Measurements from ENCODE around the gene RAPGEFL1.
"Not testable (repeated sequence)": the region's sequence is repeated elsewhere in the genome, so short reads cannot be mapped to it uniquely, and the experiment has no call there.

Gene RAPGEFL1

DNA sequence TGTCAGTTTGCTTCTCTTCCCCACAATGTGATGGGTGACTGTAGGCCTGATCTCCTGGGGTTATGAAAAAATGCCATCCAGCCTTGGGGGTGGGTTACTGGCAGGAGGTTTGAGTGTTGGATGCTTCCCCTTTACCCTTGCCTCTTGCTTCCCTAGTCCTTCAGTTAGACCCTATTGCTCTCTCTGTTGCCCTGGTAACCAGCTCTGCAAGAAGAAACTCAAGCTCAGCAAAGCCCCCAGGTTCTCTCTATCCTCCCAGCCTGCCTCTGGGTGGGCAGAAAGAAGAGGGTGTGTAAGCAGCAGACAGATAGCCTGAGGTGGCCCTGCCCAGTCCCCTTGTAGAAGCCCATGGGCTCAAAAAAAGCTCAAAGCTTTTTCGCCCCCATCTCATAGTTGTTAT lies 2.8 kb upstream of the RAPGEFL1 start:
- no peak for DNase-seq

DNA sequence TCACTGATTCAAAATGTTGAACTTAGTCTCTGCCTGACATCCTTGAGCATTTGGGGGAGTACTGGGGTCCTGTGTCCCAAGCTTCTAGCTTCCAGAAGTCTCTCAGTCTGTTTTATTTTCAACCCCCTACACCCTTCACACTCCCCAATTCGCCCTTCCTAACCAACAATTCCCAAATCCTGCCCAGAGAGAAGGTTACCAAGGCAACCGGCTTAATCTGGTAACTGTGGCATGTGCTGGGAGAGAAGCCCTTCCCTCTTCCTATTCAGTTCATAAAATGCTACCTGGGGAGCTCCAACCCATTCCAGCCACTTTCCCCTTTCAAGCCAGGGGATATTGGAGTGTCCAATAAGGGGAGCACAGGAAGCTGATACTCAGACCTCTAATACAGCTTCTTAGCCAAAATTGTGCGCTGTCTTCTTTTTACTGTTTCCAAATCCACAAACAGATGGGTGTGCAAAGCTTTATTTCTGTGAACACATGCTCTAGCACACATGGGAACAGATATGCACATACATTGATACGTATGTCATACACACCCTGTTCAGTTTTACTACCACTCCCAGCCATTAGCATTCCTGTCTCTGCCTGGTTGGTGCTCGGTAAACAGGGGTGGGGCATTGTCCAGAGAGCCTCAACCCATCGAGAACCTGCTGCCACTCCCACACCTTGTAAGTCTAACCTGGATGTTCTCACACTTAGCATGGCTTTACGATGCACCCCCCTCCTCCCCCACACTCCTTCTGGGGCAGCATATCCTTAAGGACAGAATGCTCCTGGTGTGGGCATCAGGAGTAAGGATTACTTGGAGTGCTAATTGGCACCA lies 1.1 kb upstream of the RAPGEFL1 start:
- no peak for DNase-seq

DNA sequence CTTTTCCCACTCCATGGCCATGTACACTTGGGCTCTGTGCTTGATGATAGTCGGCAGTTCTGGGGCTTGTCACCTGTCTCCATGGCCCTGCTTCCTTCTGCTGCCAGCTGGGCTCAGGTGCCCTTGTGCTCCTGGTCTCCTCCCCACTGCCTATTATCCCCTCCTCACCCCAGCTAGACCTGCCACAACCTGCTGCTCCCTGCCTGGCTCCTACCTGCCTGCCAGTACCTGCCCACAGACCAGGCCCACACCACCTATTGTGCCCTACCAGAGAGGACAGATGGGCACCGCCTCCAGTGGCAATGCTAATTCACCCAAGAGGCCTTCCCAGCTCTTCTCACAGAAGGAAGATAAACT lies 538 bp upstream of the RAPGEFL1 start:
- DNase-seq, result no peak

DNA sequence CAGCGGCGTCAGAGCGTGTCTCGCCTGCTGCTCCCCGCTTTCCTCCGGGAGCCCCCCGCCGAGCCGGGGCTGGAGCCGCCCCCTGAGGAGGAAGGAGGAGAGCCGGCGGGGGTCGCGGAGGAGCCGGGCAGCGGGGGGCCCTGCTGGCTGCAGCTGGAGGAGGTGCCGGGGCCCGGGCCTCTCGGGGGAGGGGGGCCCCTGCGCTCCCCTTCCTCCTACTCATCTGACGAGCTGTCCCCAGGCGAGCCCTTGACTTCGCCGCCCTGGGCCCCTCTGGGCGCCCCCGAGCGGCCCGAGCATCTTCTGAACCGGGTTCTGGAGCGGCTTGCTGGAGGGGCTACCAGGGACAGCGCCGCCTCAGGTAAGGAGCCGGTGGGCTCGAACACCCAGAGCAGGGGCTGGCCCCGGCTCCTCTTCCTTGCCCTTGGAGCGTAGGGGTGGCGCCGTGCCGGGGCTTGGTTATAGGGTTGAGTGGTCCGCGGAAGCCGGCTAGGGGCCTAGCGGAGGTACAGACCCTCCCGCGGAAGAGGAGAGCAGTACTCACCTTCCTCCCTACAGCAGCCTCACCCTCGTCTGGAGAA lies 841 bp downstream of the RAPGEFL1 start:
- no peak for DNase-seq

DNA sequence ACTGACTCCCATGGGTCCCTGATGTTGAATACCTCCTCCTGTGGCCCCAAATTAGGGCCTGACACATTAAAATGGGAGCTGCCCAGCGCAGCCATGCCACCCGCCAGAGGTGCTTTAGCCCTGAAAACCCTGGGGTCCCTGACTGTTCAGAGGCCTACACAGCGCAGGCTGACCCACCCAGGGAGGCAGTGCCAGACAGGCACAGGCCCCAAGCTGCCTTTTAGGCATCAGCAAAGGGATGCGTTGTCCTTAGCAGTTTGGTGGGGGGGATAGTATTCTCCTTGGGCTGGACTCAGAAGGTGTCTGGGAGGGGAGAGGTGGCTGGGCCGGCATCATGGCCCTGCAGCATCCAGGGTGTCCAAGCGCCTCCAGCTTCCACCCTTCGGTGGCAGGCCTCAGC lies 1.4 kb downstream of the RAPGEFL1 start:
- no peak for DNase-seq

DNA sequence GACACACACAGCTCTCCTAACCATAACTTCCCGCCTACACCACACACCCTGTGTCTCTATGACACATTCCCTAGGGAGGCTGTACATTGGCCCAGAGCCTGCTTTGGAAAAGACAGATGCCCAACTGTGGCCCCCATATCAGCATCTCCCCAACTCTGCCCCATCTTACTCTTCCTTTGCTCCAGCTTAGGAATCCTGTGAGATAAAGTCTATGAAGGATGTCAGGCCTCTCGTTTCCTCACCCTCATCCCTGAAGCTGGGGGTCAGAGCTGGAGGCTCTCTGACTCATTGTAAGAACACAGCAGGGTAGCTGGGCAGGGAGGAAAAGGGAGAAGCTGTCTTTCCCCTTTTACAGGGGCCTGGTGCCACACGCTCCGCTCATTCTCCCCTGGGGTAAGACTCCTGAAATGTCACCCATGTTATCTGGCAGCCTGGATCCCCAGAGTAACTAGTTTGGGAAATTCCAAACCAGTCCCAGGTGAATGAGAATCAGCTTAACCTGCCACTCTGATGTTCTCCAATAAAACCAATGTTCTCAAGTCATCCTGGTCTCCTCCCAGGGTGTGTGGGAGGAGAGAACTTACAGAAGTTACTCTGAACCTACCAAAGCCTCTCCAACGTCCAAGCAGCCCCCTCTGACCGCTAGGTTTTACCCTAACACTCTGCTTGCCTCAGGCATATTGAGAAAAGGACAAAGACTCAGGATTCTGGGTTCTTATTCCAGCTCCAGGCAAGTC lies 2.8 kb downstream of the RAPGEFL1 start:
- no peak for DNase-seq

DNA sequence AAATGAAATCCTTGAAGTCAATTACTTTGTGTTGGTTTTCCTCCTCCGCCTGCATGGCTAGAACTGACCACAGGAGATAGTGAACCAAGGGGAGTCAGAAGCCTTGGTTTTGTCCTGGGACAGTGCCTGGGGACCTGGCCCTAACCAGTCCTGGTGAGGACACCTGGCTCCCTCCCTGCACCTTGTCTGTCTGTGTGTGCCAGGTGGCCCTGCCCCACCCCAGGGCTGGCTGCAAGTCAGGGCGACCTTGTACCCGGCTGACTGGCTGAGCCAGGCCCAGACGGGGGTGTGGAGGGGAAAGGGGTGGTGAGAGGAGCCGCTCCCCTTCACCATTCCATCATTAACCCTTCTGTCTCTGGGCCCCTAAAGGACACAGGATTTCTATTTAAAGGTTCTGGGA lies 3.4 kb downstream of the RAPGEFL1 start:
- no peak for DNase-seq

DNA sequence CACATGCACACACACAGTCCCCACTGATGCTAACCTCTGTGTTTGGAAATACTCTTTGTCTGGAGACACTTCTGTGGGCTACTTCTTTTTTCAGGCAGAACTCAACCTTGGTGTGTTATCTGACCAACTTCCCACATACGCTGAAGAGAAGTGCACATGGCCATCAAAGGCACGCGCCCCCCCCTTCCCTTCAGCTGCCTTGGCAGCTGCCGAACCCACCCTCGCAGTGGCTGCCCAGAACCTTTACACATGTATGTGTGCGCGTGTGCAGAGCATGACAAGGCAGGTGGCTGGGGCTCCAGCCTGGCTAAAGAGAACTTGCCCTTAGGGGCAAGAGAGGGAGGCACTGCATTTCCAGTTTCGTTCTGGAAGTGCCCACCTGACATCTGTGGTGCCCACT lies 3.9 kb downstream of the RAPGEFL1 start:
- no peak for DNase-seq

DNA sequence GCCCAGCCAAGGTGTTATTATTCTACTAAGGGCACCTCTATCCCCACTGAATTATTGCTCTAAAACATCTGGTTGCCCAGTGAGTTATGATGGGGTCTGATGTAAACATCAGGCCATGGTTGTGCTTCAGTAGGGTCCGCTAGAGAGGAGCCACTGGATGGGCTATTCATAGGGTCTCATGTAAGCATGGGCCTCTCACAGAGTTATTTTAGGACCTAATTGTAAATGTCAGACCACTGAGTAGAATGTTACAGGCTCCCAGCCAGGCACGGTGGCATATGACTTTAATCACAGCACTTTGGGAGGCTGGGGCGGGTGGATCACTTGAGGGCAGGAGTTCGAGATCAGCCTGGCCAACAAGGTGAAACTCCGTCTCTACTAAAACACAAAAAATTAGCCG lies 5.3 kb downstream of the RAPGEFL1 start:
- no peak for DNase-seq

DNA sequence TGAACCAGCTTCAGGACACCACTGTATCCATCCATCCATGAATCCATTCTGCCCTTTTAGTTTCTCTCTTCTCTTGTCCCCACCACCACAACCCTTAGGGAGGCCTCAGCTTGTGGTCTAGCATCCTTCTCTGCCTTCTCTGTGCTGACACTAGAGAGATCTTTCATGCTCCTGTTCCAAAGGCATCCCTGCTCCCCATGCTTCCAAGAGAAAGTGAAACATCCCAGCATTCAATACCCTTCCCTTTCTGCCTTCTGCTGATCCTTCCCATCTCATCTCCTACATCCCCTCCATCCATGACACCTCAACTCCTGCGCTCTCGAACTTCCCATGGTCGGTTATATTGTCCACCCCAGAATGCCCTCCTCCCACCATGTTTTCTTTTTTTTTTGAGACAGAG lies 10.0 kb downstream of the RAPGEFL1 start:
- DNase-seq, result no peak

DNA sequence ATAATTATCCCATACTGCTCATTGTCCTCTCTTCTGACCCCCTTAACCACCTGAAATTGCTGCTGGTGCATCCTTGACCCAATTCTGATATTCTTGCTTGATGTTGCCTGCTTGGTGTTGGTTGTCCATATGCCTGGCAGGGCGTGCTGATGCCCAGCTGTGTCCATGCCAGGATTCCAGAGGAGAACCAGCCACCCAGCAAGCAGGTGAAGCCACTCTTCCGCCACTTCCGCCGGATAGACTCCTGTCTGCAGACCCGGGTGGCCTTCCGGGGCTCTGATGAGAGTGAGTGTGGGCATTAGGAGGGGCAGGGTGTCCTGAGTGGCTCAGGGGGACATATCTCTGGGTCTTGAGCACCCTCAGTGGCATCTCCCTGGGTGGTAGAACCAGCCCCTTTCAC lies 11.4 kb downstream of the RAPGEFL1 start:
- no peak for DNase-seq

DNA sequence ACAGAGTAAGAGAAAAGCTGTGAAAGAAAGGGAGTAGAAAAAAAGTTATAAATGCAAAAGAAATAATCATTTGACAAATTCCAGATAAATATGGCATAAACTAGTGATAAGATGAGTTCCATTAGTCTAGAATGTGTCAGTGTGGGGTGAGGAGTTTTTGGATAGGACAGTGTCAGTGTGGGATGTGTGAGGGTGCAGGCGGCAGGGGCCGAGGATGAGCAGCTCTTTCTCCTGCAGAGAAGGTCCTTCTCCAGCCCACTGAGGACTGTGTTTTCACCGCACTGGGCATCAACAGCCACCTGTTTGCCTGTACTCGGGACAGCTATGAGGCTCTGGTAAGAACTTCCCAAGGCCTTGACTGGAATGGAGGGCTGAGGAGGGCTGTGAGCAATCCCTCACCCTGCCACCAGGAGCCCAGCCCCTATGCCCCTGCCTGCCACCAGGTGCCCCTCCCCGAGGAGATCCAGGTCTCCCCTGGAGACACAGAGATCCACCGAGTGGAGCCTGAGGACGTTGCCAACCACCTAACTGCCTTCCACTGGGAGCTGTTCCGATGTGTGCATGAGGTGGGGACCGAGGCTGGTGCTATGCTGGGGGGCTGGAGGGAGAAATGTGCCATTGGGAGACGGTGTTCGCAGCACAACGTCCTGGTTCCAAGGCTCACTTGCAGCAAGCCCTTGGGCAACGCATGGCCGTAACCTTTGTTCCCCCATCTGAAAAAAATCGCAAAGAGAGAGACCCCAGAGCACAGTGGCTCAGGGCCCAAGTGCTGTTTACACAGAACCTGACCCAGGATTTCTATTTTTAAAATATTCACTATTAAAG lies 13.1 kb downstream of the RAPGEFL1 start:
- peak in 1 of 2 donors; percentile 18 for DNase-seq

DNA sequence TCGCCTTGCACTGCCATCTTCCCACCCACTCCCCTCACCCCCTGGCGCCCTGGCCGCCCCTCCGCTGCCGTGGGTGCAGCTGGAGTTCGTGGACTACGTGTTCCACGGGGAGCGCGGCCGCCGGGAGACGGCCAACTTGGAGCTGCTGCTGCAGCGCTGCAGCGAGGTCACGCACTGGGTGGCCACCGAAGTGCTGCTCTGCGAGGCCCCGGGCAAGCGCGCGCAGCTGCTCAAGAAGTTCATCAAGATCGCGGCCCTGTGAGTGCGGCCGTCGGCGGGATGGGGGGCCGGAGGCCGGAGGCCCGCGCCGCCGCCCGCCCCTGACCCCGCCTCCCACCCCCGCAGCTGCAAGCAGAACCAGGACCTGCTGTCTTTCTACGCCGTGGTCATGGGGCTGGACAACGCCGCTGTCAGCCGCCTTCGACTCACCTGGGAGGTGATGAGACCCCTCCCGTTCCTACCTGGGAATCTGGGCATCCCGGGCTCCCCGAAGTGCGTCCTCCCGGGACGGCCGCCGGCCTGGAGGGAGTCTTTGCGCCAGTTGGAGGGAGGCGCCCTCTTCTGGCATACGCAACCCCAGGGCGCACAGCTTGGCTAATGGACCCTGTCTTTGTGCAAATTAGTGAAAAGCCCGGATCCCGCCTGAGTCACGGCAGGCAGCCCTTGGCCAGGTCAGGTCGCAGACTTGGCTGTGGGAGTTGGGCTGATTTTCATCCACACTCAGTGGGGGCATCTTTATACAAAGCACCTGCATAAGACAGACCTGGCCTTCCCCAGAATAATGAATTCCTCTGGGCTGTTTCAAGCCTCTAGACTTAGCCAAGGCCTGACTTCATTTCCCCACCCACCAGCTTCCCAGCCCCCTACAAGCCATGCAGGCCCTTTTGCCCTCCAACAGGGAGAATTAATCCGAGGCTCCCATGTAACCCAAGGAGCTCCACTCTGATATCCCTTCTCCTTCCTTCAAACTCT lies 14.3 kb downstream of the RAPGEFL1 start:
- DNase-seq, result peak; percentile 61 to 66

DNA sequence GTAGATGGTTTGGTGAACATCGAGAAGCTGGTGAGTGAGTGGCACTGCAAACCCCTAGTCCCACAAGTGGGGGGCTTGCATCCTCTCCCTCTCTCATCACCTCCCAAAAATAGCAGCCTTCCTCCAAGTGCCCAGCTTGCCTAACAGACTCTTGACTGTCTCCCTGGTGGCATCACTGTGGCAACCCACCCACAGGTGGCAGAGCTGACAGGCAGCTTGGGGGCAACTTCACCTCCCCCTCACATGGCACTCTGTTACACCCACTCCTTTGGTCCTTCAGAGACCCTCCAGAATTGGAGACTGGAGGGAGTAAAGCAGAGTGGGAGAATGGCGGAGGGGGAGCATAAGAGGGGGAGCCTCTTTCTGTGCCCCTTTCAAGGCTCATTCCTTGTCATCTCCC lies 15.7 kb downstream of the RAPGEFL1 start:
- no peak for DNase-seq

DNA sequence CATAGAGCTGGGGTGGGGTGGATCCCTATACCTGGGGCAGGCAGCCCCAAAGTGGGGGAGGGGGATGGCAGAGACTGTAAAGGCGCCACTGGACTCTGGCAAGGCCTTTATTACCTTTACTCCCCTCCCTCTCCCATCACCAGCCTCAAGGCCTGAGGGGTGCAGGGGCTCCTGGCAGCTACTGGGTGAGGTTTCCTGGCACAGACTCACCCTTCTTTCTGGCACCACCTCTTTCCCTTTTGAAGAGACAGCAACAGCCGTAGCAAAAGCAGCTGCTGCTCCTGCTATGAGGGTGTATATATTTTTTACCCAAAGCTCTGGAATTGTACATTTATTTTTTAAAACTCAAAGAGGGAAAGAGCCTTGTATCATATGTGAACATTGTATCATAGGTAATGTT lies 17.6 kb downstream of the RAPGEFL1 start:
- DNase-seq, result no peak

DNA sequence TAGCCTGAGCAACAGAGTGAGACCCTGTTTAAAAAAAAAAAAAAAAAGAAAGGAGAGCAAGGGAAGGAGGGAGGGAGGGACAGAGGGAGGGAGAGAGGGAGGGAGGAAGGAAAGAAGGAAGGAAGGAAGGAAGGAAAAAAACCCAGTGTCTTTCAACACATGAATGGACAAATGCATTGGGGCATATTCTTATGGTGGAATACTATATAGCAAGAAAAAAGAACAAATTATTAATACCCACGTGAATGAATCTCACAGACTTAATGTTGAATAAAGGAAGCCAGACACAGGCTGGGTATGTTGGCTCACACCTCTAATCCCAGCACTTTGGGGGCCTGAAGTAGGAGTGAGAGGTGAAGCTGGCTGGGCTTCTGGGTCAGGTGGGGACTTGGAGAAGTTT lies 20.3 kb downstream of the RAPGEFL1 start:
- no peak for DNase-seq

DNA sequence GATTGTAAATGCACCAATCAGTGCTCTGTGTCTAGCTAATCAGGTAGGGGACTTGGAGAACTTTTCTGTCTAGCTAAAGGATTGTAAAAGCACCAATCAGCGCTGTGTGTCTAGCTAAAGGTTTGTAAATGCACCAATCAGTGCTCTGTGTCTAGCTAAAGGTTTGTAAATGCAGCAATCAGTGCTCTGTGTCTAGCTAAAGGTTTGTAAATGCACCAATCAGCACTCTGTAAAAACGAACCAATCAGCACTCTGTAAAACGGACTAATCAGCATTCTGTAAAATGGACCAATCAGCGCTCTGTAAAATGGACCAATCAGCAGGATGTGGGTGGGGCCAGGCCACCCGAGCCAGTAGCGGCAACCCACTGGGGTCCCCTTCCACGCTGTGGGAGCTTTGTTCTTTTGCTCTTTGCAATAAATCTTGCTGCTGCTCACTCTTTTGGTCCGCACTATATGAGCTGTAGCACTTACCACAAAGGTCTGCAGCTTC lies 20.7 kb downstream of the RAPGEFL1 start:
- DNase-seq, result peak in 1 of 2 donors; percentile 41

DNA sequence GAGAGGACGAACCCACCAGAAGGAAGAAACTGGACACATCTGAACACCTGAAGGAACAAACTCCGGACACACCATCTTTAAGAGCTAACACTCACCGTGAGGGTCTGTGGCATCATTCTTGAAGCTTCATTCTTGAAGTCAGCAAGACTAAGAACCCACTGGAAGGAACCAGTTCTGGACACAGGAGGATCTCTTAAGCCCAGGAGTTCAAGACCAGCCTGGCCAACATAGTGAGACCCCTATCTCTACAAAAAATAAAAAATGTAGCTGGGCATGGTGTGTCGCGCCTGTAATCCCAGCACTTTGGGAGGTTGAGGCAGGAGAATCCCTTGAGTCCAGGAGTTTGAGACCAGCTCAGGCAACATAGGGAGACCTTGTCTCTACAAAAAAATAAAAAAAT lies 21.3 kb downstream of the RAPGEFL1 start:
- DNase-seq, result no peak

DNA sequence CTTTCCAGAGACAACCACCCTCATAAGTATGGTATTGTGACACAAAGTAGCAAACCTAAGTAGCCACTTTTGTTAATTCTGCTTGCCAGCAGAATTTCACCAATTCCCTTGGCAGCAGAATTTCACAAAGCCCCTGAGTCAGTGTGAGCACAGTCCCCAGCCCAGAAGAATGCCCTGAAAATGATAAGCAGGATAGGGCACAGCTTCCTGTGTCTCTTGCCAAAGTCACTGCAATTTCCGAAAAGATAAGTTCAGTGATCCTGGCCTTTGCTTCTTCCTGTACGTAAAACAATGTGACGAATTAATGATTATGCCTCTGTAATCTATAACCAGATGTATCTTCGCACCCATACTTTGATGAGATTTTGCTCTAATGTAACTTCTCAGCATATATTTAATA lies 25.9 kb downstream of the RAPGEFL1 start:
- DNase-seq, result no peak

DNA sequence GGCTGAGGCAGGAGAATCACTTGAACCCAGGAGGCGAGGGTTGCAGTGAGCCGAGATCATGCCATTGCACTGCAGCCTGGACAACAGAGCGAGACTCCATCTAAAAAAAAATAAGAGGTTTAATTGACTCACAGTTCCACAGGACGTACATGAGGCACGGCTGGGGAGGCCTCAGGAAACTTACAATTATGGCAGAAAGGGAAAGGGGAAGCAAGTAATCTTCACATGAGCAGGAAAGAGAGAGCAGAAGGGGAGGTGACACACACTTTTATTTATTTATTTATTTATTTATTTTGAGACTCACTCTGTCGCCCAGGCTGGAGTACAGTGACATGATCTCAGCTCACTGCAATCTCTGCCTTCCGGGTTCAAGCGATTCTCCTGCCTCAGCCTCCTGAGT lies 28.9 kb downstream of the RAPGEFL1 start:
- DNase-seq, result not testable (repeated sequence)

DNA sequence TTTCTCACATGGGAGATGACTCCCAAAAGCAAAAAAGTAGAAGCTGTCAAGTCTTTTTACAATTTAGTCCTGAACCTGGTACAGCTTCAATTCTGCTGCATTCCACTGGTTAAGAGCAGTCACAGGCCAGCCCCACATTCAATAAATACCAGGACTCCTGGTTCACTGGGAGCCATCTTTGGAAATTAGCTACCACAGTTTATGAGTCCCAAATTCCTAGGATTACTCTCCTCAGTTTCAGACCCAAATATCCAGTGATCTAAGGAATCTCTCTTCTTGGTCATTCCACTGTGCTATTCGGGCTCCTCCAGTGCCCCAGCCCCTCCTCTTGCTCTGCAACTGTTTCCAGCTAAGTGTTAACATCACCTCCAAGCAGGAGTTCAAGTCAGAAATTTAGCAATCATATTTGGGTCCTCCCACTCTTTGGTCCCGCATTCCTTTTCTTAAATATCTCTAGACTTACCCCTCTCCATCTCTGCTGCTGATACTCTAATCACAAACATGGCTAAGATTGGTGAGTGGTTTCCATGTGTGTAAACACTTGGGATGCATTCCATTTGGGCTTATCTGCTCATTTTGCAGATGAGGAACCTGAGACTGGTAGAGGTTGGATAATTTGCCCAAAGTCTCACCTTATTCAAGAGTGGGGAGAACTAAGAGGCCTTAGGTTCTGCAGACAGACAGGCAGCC lies 32.3 kb downstream of the RAPGEFL1 start:
- no peak for DNase-seq

Data from CD4-positive, alpha-beta T cell treated with Interleukin-1 beta for 1 hour (primary cell).